BJ (cell line): ENCODE measurements around the gene IQCH. TPM values are rescaled to one million over a fixed set of nuclear protein-coding genes. Genes with fewer than 3 reads are reported as not detected.

Source experiments
- CTCF ChIA-PET: fragments of 350-600 bp; formaldehyde crosslinking; extraction: SDS; loops from one replicate; lab custom pipeline; 2021; ENCODE audit warnings: antibody characterized with exemption, inconsistent platforms; lab: Yijun Ruan, JAX
- POLR2A ChIA-PET: fragments of 300-600 bp; sonication (Branson Sonifier 250); formaldehyde crosslinking; extraction: SDS; loops from one replicate; lab custom pipeline; 2021; ENCODE audit warnings: antibody characterized with exemption; lab: Charles Lee
- DNase-seq: peaks from one replicate; pipeline ENCODE4 v3.0.0-alpha.2; 2011; ENCODE audit warnings: low read depth
- H3K27me3 ChIP-seq: 2 replicates; pipeline ENCODE4 v1.6.0; 2011; ENCODE audit warnings: low read length; ENCODE audit not compliant: control insufficient read depth, insufficient read depth
- H3K36me3 ChIP-seq: 2 replicates; pipeline ENCODE4 v1.5.1; 2011; ENCODE audit warnings: low read length; ENCODE audit not compliant: control insufficient read depth, insufficient read depth
- H3K4me3 ChIP-seq: 2 replicates; pipeline ENCODE4 v1.5.1; 2011; ENCODE audit warnings: low read depth, mild to moderate bottlenecking, control low read depth, low read length
- CTCF ChIP-seq: IDR thresholded peaks from 2 replicates; pipeline ENCODE4 v1.5.1; 2011; ENCODE audit warnings: low read depth, mild to moderate bottlenecking, control low read depth, inconsistent platforms, low read length, moderate library complexity; ENCODE audit not compliant: insufficient read depth
- polyA plus RNA-seq: library from polyadenylated mRNA; depleted of rRNA; stranded (reverse); fragments of >200 nt; gene quantifications from 2 replicates; pipeline ENCODE4 v1.2.3, GENCODE V29; 2011

IQCH gene
- polyA plus RNA-seq, 1 experiment: 0.82 TPM

- Histone ChIP-seq H3K4me3 (no peak overlapping the region), H3K27me3 (peaks cover 3% of the 10 kb centered on the region; the same call in 1 of the 2 replicates), H3K36me3 (no peaks in the 10 kb centered on the region)
- TF ChIP-seq CTCF: no peak
- no peak for DNase-seq
- POLR2A ChIA-PET: no interaction called here
- CTCF ChIA-PET: no interaction called here
Observed at GRCh38 chr15:67369359-67369998, 114.9 kb downstream of the IQCH start.

GRCh38 chr15:67370206-67370954 lies 115.8 kb downstream of the IQCH start:
- H3K4me3 ChIP-seq: no peak overlapping the region
- ChIA-PET CTCF (interaction anchor here (1.1 kb wide), 1 partner anchor 466 kb away, joined by 3 read pairs; no protein-coding TSS in a partner anchor), POLR2A (no interaction called here)
- DNase-seq: no peak
- no peaks in the 10 kb centered on the region for H3K36me3 ChIP-seq
- TF ChIP-seq CTCF: no peak
- peaks cover 3% of the 10 kb centered on the region; the same call in 1 of the 2 replicates for H3K27me3 ChIP-seq

- no peak for TF ChIP-seq CTCF
- DNase-seq: no peak
- Histone ChIP-seq H3K36me3 (no peaks in the 10 kb centered on the region), H3K27me3 (peaks cover 3% of the 10 kb centered on the region; the same call in 1 of the 2 replicates), H3K4me3 (no peak overlapping the region)
- ChIA-PET POLR2A (no interaction called here), CTCF (no interaction called here)
Observed at GRCh38 chr15:67372543-67372942, 118.0 kb downstream of the IQCH start.

GRCh38 chr15:67372986-67373675 lies 118.5 kb downstream of the IQCH start:
- peaks cover 5% of the 10 kb centered on the region for H3K27me3 ChIP-seq
- H3K4me3 ChIP-seq: no peak overlapping the region
- no peaks in the 10 kb centered on the region for H3K36me3 ChIP-seq
- ChIA-PET POLR2A (no interaction called here), CTCF (interaction anchor here (1.0 kb wide), 1 partner anchor 61 kb away, joined by 3 read pairs; no protein-coding TSS in a partner anchor)
- no peak for DNase-seq
- no peak for TF ChIP-seq CTCF

- ChIA-PET POLR2A (no interaction called here), CTCF (interaction anchor here (0.7 to 1.0 kb wide), 2 partner anchors 60 to 427 kb away, joined by 3 read pairs; no protein-coding TSS in a partner anchor)
- Histone ChIP-seq H3K36me3 (no peaks in the 10 kb centered on the region), H3K27me3 (peaks cover 5% of the 10 kb centered on the region), H3K4me3 (no peak overlapping the region)
- DNase-seq: no peak
- no peak for TF ChIP-seq CTCF
Observed at GRCh38 chr15:67373971-67374370, 119.4 kb downstream of the IQCH start.
